Calu3 (cell line): Measurements from ENCODE around the gene TNFRSF18. TPM values are rescaled to one million over a fixed set of nuclear protein-coding genes. Genes with fewer than 3 reads are reported as not detected.

Experiments
- BruUV-seq: library from RNA; stranded (reverse); fragments of 400-500 nt; replicated peaks from 2 replicates; lab custom pipeline; 2021; lab: Mats Ljungman, UMichigan
- CTCF ChIA-PET: fragments of 300-600 bp; sonication (Branson Sonifier 250); formaldehyde crosslinking; loops from one replicate; lab custom pipeline; 2022; ENCODE audit warnings: antibody characterized with exemption; lab: Charles Lee
- DNase-seq: peaks from one replicate; pipeline ENCODE4 v3.0.0; 2022
- H3K27ac Mint-ChIP-seq: one replicate; pipeline ENCODE4 v1.8.0; 2022; ENCODE audit warnings: mixed read lengths; ENCODE audit not compliant: unreplicated experiment
- H3K27me3 Mint-ChIP-seq: one replicate; pipeline ENCODE4 v1.8.0; 2022; ENCODE audit warnings: mixed read lengths; ENCODE audit not compliant: unreplicated experiment
- H3K36me3 Mint-ChIP-seq: one replicate; pipeline ENCODE4 v1.8.0; 2022; ENCODE audit warnings: mild to moderate bottlenecking, moderate library complexity, mixed read lengths; ENCODE audit not compliant: insufficient read depth, unreplicated experiment
- H3K4me1 Mint-ChIP-seq: one replicate; pipeline ENCODE4 v1.8.0; 2022; ENCODE audit warnings: mild to moderate bottlenecking, low read depth, mixed read lengths; ENCODE audit not compliant: unreplicated experiment
- H3K4me3 Mint-ChIP-seq: one replicate; pipeline ENCODE4 v1.8.0; 2022; ENCODE audit warnings: mild to moderate bottlenecking, low read depth, moderate library complexity, mixed read lengths; ENCODE audit not compliant: unreplicated experiment
- H3K9me3 Mint-ChIP-seq: one replicate; pipeline ENCODE4 v1.8.0; 2022; ENCODE audit warnings: low read depth, mixed read lengths; ENCODE audit not compliant: unreplicated experiment
- intact Hi-C: fragments of 100-400 bp; cut with micrococcal nuclease; formaldehyde crosslinking; loops from one replicate; pipeline ENCODE4 v1.10.0; 2022; ENCODE audit not compliant: unreplicated experiment
- total RNA-seq: library from RNA; stranded (reverse); gene quantifications from 2 replicates; pipeline ENCODE4 v1.2.3, GENCODE V29; 2022
- TF ChIP-seq, protein P1 (sequence below): fragments of 200-600 bp; IDR thresholded peaks from one replicate; pipeline ENCODE4 v1.8.0; 2022; ENCODE audit warnings: antibody characterized with exemption; ENCODE audit not compliant: unreplicated experiment

The TNFRSF18 gene
- total RNA-seq, 1 experiment from 2014 or later: not detected

DNA sequence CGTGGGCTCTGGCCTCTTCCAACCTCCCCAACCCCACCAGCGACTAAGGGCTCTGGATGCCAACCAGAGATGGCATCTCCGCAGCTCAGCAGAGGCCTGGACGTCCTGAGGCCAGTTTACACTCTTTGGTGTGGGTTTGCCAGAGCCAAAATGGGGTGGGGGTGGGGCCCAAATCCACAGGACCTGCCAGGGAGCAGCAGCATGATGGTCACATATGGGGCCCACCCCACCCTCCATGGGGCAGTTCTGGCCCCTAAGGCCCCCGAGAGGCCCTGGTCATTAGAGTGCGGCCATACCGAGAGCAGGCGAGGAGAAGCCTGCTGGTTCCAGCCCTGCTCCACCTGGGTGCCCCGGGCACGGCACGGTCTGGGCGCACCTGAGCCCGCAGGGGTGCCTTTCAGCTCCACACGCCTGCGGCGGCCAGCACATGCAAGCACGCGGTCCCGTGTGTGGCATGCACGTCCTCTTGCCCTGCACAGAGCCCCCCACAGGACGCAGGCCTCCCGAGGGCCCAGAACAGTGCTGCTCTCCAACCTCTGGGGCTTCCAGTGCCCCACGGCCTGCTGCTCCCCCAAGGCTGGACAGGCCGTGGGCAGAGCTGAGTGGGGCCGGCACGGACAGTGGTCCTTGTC lies 35.3 kb upstream of the TNFRSF18 start:
- no peaks in the 10 kb centered on the region for H3K9me3 Mint-ChIP-seq
- CTCF ChIA-PET: no interaction called here
- TF ChIP-seq, protein P1, sequence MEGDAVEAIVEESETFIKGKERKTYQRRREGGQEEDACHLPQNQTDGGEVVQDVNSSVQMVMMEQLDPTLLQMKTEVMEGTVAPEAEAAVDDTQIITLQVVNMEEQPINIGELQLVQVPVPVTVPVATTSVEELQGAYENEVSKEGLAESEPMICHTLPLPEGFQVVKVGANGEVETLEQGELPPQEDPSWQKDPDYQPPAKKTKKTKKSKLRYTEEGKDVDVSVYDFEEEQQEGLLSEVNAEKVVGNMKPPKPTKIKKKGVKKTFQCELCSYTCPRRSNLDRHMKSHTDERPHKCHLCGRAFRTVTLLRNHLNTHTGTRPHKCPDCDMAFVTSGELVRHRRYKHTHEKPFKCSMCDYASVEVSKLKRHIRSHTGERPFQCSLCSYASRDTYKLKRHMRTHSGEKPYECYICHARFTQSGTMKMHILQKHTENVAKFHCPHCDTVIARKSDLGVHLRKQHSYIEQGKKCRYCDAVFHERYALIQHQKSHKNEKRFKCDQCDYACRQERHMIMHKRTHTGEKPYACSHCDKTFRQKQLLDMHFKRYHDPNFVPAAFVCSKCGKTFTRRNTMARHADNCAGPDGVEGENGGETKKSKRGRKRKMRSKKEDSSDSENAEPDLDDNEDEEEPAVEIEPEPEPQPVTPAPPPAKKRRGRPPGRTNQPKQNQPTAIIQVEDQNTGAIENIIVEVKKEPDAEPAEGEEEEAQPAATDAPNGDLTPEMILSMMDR: no peak
- intact Hi-C loops: no loop called here
- BruUV-seq: no TSS peak
- no peak overlapping the region for H3K27ac Mint-ChIP-seq
- H3K4me3 Mint-ChIP-seq: no peak overlapping the region
- peaks cover 32% of the 10 kb centered on the region for H3K36me3 Mint-ChIP-seq
- H3K4me1 Mint-ChIP-seq: no peaks in the 10 kb centered on the region
- no peak for DNase-seq
- H3K27me3 Mint-ChIP-seq: no peaks in the 10 kb centered on the region

GRCh38 chr1:1240822-1241587 lies 34.6 kb upstream of the TNFRSF18 start:
- TF ChIP-seq, protein P1: no peak
- peak overlapping the region; percentile 17 for H3K4me3 Mint-ChIP-seq
- H3K9me3 Mint-ChIP-seq: no peaks in the 10 kb centered on the region
- H3K36me3 Mint-ChIP-seq: peaks cover 39% of the 10 kb centered on the region
- H3K27me3 Mint-ChIP-seq: no peaks in the 10 kb centered on the region
- BruUV-seq: no TSS peak
- H3K4me1 Mint-ChIP-seq: no peaks in the 10 kb centered on the region
- peak overlapping the region; percentile 76 for H3K27ac Mint-ChIP-seq
- DNase-seq: no peak
- intact Hi-C loops: no loop called here
- CTCF ChIA-PET: no interaction called here

DNA sequence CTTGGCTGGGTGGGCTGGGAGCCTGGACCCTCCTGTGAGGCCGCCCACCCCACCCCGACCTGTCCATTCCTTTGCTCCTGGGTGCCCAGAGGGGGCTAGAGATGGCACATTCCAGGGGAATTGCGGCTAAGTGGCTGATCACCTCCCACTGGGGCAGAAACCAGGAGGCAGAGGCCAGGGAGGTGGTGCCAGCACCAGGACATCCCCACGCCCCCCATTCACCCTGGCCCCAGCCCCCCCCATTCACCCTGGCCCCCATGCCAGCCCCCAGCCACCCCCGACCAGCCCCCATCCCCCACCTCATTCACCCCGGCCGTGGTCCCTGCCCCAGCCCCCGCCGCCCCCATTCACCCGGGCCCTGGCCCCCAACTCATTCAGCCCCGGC lies 33.9 kb upstream of the TNFRSF18 start:
- Mint-ChIP-seq H3K27ac (peak overlapping the region; percentile 76), H3K27me3 (no peaks in the 10 kb centered on the region), H3K9me3 (no peaks in the 10 kb centered on the region), H3K4me1 (no peaks in the 10 kb centered on the region), H3K36me3 (peaks cover 39% of the 10 kb centered on the region), H3K4me3 (peak overlapping the region; percentile 17)
- TF ChIP-seq, protein P1: no peak
- no peak for DNase-seq
- CTCF ChIA-PET: no interaction called here
- no TSS peak for BruUV-seq
- intact Hi-C loops: no loop called here

DNA sequence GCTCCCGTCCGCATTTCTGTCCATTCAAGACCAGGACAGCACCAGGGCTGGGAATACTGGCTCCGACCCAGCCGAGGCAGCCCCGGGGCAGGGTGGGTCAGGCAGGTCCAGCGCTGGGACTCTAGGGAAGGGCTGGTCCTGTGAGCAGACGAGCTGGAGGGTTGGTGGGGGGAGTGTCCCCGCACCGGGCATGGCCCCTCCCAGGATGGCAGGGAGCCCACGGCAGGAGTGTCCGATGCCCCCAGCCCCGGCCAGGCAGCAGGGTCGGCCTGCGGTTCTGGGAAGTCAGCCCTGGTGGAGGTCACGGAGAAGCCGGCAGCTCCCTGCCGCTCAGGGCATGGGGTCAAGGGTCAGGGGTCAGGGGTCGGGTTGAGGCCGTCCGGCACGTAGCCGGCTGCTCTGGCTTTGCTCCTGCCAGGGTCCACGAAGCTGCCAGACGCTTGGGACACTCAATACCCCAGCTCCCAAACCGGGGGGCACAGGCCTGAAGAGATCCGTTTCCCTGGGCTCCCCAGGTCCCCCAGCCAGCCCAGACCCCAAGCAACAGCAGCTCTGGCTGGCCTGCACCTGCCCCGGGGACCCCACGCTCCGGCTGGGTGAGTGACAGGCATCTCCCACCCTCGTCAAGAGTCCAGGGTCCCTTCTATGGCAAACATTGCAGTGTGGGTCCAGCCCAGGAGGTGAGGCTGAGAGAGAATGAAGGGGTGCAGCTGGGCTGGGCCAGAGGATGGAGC lies 33.4 kb upstream of the TNFRSF18 start:
- no peak for DNase-seq
- Mint-ChIP-seq H3K4me3 (peak overlapping the region; percentile 63), H3K4me1 (no peaks in the 10 kb centered on the region), H3K36me3 (peaks cover 44% of the 10 kb centered on the region), H3K27me3 (no peaks in the 10 kb centered on the region), H3K27ac (peak overlapping the region; percentile 76), H3K9me3 (no peaks in the 10 kb centered on the region)
- intact Hi-C loops: loop anchor here (10.0 kb wide), 1 partner anchor 75 kb away; no protein-coding TSS in a partner anchor
- CTCF ChIA-PET: no interaction called here
- TF ChIP-seq, protein P1: no peak
- no TSS peak for BruUV-seq
